AG04450 (cell line): ENCODE measurements around the gene UGT1A3. TPM values are rescaled to one million over a fixed set of nuclear protein-coding genes. Genes with fewer than 3 reads are reported as not detected.

Source experiments
- CTCF ChIA-PET: fragments of 300-600, 350-600 bp; formaldehyde crosslinking; extraction: SDS; loops from one replicate; lab custom pipeline; 2022; ENCODE audit warnings: antibody characterized with exemption, inconsistent platforms; lab: Charles Lee
- POLR2A ChIA-PET: fragments of 350-600 bp; formaldehyde crosslinking; extraction: SDS; loops from one replicate; lab custom pipeline; 2021; ENCODE audit warnings: antibody characterized with exemption, inconsistent platforms; lab: Yijun Ruan, JAX
- DNase-seq: peaks from one replicate; pipeline ENCODE4 v3.0.0-alpha.2; 2011; ENCODE audit warnings: low read depth, low spot score
- H3K27ac ChIP-seq: one replicate; pipeline ENCODE4 v1.5.1; 2012; ENCODE audit warnings: low read depth, low read length, control low read depth
- H3K27me3 ChIP-seq: one replicate; pipeline ENCODE4 v1.6.0; 2012; ENCODE audit warnings: low read length; ENCODE audit not compliant: control insufficient read depth, insufficient read depth
- H3K4me3 ChIP-seq: 2 replicates; pipeline ENCODE4 v1.5.1; 2011; ENCODE audit warnings: mild to moderate bottlenecking, low read depth, low read length, control low read depth
- H3K9me3 ChIP-seq: 2 replicates; pipeline ENCODE4 v1.5.1; 2012; ENCODE audit warnings: low read length; ENCODE audit not compliant: control insufficient read depth, insufficient read depth
- CTCF ChIP-seq: IDR thresholded peaks from 2 replicates; pipeline ENCODE4 v1.5.1; 2011; ENCODE audit warnings: low read depth, low read length, control low read depth, inconsistent platforms
- polyA plus RNA-seq: library from polyadenylated mRNA; depleted of rRNA; stranded (reverse); fragments of >200 nt; gene quantifications from 2 replicates; pipeline ENCODE4 v1.2.3, GENCODE V29; 2011

The UGT1A3 gene
- polyA plus RNA-seq, 1 experiment, result not detected

GRCh38 chr2:233761040-233761769 is 32.4 kb downstream of the UGT1A3 start:
- Histone ChIP-seq H3K27ac (no peak overlapping the region), H3K27me3 (no peaks in the 10 kb centered on the region), H3K9me3 (peaks cover 2% of the 10 kb centered on the region; the same call in 1 of the 2 replicates), H3K4me3 (no peak overlapping the region)
- ChIA-PET CTCF (interaction anchor here (1.6 kb wide), 1 partner anchor 50 kb away, joined by 4 read pairs; no protein-coding TSS in a partner anchor), POLR2A (interaction anchor here (0.6 kb wide), 1 partner anchor 50 kb away, joined by 3 read pairs; no protein-coding TSS in a partner anchor)
- peak; percentile 1 for DNase-seq
- TF ChIP-seq CTCF, result no peak

GRCh38 chr2:233764264-233764663 is 35.4 kb downstream of the UGT1A3 start:
- ChIA-PET CTCF (interaction anchor here (0.6 kb wide), 1 partner anchor 284 kb away, joined by 3 read pairs; no protein-coding TSS in a partner anchor), POLR2A (no interaction called here)
- Histone ChIP-seq H3K4me3 (no peak overlapping the region), H3K27me3 (no peaks in the 10 kb centered on the region), H3K27ac (peak overlapping the region; percentile 75), H3K9me3 (peaks cover 3% of the 10 kb centered on the region; the same call in 1 of the 2 replicates)
- peak; percentile 42 for DNase-seq
- TF ChIP-seq CTCF, result no peak

- ChIA-PET CTCF (no interaction called here), POLR2A (no interaction called here)
- no peak for DNase-seq
- H3K27me3 ChIP-seq, result no peaks in the 10 kb centered on the region
- TF ChIP-seq CTCF, result no peak
- peaks cover 3% of the 10 kb centered on the region; the same call in 1 of the 2 replicates for H3K9me3 ChIP-seq
- H3K4me3 ChIP-seq, result no peak overlapping the region
- peak overlapping the region; percentile 75 for H3K27ac ChIP-seq
Observed at GRCh38 chr2:233764761-233765160, 35.9 kb downstream of the UGT1A3 start.

GRCh38 chr2:233766416-233766815 is 37.6 kb downstream of the UGT1A3 start:
- POLR2A ChIA-PET, result no interaction called here

More at GRCh38 chr2:233766416-233766815, 37.6 kb downstream of the UGT1A3 start:
- Histone ChIP-seq H3K4me3 (no peak overlapping the region), H3K27me3 (no peaks in the 10 kb centered on the region), H3K27ac (no peak overlapping the region), H3K9me3 (peaks cover 3% of the 10 kb centered on the region; the same call in 1 of the 2 replicates)
- DNase-seq, result no peak
- no peak for TF ChIP-seq CTCF
- CTCF ChIA-PET, result no interaction called here
